Stimulated activated effector memory CD8-positive, alpha-beta T cell treated with anti-CD3 and anti-CD28 coated beads, Interleukin-12 subunit alpha, Interleukin-12 subunit beta, amount 100 ng/mL, for 72 hours (primary cell): Measurements from ENCODE around the gene FANK1.
A peak's percentile ranks its signal among the peaks of the same experiment; 100 is the strongest.
"Not testable (repeated sequence)": the region's sequence is repeated elsewhere in the genome, so short reads cannot be mapped to it uniquely, and the experiment has no call there.

Experiments
- ATAC-seq: fragments of 150-1000 bp; cut with Tn5 transposase; 2 replicates; pipeline ENCODE4 v1.10.0; 2021
- DNase-seq, 2 donors: peaks; one replicate each; pipeline ENCODE4 v3.0.0; 2021 to 2022; ENCODE audit warnings: low spot score in 2 of 2
- H3K27ac Mint-ChIP-seq: one replicate; pipeline ENCODE4 v1.8.0; 2022; ENCODE audit warnings: mild to moderate bottlenecking, mixed read lengths
- H3K36me3 Mint-ChIP-seq: one replicate; pipeline ENCODE4 v1.8.0; 2022; ENCODE audit warnings: mild to moderate bottlenecking, mixed read lengths
- H3K4me1 Mint-ChIP-seq: one replicate; pipeline ENCODE4 v1.8.0; 2022; ENCODE audit warnings: mixed read lengths
- H3K4me3 Mint-ChIP-seq: one replicate; pipeline ENCODE4 v1.8.0; 2022; ENCODE audit warnings: mild to moderate bottlenecking, mixed read lengths
- H3K9me3 Mint-ChIP-seq: one replicate; pipeline ENCODE4 v1.8.0; 2022; ENCODE audit warnings: mixed read lengths

Gene FANK1

GRCh38 chr10:126041117-126041516, 144.8 kb downstream of the FANK1 start:
- ATAC-seq = no peak
- Mint-ChIP-seq H3K36me3 (peaks cover 62% of the 10 kb centered on the region), H3K27ac (peak overlapping the region; percentile 98), H3K4me3 (no peak overlapping the region), H3K4me1 (peaks cover 22% of the 10 kb centered on the region), H3K9me3 (no peaks in the 10 kb centered on the region)
- DNase-seq = no peak

GRCh38 chr10:126041804-126042231, 145.5 kb downstream of the FANK1 start:
- Mint-ChIP-seq H3K9me3 (no peaks in the 10 kb centered on the region), H3K4me3 (peak overlapping the region; percentile 52), H3K36me3 (peaks cover 57% of the 10 kb centered on the region), H3K4me1 (peaks cover 22% of the 10 kb centered on the region), H3K27ac (peak overlapping the region; percentile 98)
- DNase-seq (peak; percentile 46 to 50), ATAC-seq (peak; percentile 97)

GRCh38 chr10:126042354-126042753, 146.0 kb downstream of the FANK1 start:
- ATAC-seq (peak; percentile 66), DNase-seq (no peak)
- H3K4me1 Mint-ChIP-seq = peaks cover 22% of the 10 kb centered on the region
- H3K4me3 Mint-ChIP-seq = peak overlapping the region; percentile 52
- no peaks in the 10 kb centered on the region for H3K9me3 Mint-ChIP-seq
- H3K27ac Mint-ChIP-seq = peak overlapping the region; percentile 98
- H3K36me3 Mint-ChIP-seq = peaks cover 52% of the 10 kb centered on the region

GRCh38 chr10:126042906-126043305, 146.5 kb downstream of the FANK1 start:
- Mint-ChIP-seq H3K4me3 (peak overlapping the region; percentile 52), H3K4me1 (peaks cover 22% of the 10 kb centered on the region), H3K9me3 (no peaks in the 10 kb centered on the region), H3K36me3 (peaks cover 47% of the 10 kb centered on the region), H3K27ac (peak overlapping the region; percentile 98)
- DNase-seq = no peak
- ATAC-seq = no peak

- Mint-ChIP-seq H3K36me3 (peaks cover 43% of the 10 kb centered on the region), H3K4me1 (peaks cover 22% of the 10 kb centered on the region), H3K27ac (peak overlapping the region; percentile 98), H3K9me3 (no peaks in the 10 kb centered on the region), H3K4me3 (no peak overlapping the region)
- DNase-seq (no peak), ATAC-seq (no peak)
Observed at GRCh38 chr10:126043389-126043788, 147.0 kb downstream of the FANK1 start.

- H3K4me1 Mint-ChIP-seq = peaks cover 20% of the 10 kb centered on the region
- no peak overlapping the region for H3K4me3 Mint-ChIP-seq
- H3K36me3 Mint-ChIP-seq = peaks cover 35% of the 10 kb centered on the region
- H3K27ac Mint-ChIP-seq = no peak overlapping the region
- DNase-seq = no peak
- no peak for ATAC-seq
- no peaks in the 10 kb centered on the region for H3K9me3 Mint-ChIP-seq
Observed at GRCh38 chr10:126045861-126046260, 149.5 kb downstream of the FANK1 start.

DNA sequence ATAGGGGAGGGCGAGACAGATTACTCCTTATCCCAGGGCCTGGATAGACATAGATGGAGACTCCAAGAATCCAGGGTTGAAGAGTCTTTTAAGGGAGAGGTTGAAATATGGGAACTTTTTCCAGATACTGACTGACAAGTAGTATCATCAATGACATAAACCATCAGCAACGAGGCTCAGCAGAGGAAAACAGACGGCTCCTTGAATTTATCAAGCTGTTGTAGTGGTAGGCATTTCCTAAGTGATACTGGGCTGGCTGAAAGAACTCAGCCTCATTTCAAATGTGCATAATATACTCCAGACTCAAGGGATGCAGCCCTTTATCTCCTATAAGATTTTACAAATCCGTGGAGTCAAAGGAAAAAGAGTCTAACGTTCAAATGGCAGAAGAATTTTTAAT, 150.5 kb downstream of the FANK1 start:
- Mint-ChIP-seq H3K4me3 (no peak overlapping the region), H3K27ac (no peak overlapping the region)
- DNase-seq = no peak

GRCh38 chr10:126047749-126048148, 151.4 kb downstream of the FANK1 start:
- H3K36me3 Mint-ChIP-seq = peaks cover 22% of the 10 kb centered on the region
- not testable (repeated sequence) for H3K4me3 Mint-ChIP-seq, ATAC-seq, H3K9me3 Mint-ChIP-seq, H3K27ac Mint-ChIP-seq, DNase-seq, H3K4me1 Mint-ChIP-seq

More for the DNA sequence above, 150.5 kb downstream of the FANK1 start:
- Mint-ChIP-seq H3K36me3 (peaks cover 25% of the 10 kb centered on the region), H3K9me3 (no peaks in the 10 kb centered on the region), H3K4me1 (peaks cover 11% of the 10 kb centered on the region)
- no peak for ATAC-seq

DNA sequence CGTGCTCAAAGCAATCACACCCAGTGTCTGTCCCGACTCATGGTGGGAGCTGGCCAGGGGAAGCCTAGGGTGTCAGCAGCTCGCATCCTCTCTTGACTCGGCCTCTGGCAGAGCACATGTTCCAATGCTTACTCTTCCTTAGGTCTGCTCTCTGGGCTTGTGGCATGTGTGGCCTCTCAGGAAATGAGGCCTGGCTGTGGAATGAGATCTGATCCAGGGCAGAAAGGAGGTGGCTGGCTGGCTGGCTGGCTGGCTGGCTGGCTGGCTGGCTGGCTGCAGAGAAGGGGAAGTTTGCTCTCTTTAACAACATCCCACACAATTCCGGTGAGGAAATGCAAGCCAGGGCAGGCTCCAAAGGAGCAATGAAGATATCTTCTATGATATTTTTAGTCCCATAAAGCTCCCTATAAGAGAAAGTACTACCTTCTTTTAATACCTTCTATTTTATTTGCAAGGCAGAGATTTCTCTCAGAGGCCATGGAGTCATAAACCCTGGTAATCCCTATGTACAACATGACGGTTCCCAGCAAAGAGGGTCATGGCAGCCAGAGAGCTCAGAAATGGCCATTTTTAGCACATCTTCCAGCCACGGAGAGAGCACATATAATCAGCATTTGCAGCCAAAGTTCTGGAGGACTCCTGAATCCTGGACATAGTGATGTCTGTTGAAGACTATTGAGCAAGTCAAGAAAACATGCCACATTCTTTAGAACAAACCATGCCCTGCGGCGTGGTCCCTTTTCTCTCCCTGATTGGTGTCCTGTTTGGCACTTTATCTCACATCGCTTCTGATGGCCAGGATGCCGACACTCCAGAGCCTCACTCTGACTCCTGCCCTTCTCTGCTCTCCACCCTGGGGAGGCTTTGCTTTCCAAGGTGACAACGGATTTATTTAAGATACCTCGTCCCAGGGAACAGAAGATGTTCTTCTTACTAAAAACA, 153.7 kb downstream of the FANK1 start:
- ATAC-seq (no peak), DNase-seq (no peak)
- H3K9me3 Mint-ChIP-seq = no peaks in the 10 kb centered on the region
- H3K36me3 Mint-ChIP-seq = peaks cover 12% of the 10 kb centered on the region
- no peaks in the 10 kb centered on the region for H3K4me1 Mint-ChIP-seq
- no peak overlapping the region for H3K27ac Mint-ChIP-seq
- H3K4me3 Mint-ChIP-seq = no peak overlapping the region

DNA sequence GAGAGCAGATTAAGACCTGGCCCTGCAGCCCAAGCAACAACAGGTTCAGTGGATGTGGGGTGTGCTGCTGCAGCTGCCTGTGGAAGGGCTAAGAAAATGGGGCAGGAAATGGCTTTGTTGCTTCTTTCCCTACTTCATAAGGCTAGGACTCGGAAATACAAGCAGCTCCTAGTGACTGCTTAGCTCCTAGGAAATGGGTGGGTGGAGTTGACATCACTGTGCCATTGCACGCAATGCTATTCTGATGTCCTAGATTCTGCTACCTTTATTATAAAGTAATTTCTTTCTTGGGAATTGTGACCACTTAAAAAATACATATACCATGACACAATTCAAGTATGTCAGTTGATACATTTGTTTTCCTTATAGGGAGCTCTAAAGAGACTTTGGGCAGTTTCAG, 155.8 kb downstream of the FANK1 start:
- no peaks in the 10 kb centered on the region for H3K4me1 Mint-ChIP-seq
- DNase-seq (no peak), ATAC-seq (no peak)
- H3K36me3 Mint-ChIP-seq = peaks cover 12% of the 10 kb centered on the region
- no peaks in the 10 kb centered on the region for H3K9me3 Mint-ChIP-seq
- no peak overlapping the region for H3K27ac Mint-ChIP-seq
- no peak overlapping the region for H3K4me3 Mint-ChIP-seq

DNA sequence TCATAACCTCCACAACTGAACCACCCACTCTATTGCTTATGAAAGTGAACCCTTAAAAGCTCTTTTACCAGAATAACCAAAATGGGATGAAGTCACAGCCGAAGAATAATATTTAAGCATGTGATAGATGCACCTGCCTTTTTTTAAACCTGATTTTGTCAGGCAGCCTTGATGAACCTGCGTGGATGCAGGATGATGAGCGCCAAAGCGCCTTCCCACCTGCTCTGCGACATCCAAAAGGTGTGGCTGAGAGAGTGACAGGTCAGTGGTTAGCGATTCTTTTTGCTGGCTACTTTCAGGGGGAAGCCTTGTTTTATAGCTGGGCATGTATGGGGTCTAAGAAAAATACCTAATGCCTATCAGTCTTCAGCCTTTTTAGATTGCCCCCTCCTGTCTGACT, 157.8 kb downstream of the FANK1 start:
- ATAC-seq = no peak

DNA sequence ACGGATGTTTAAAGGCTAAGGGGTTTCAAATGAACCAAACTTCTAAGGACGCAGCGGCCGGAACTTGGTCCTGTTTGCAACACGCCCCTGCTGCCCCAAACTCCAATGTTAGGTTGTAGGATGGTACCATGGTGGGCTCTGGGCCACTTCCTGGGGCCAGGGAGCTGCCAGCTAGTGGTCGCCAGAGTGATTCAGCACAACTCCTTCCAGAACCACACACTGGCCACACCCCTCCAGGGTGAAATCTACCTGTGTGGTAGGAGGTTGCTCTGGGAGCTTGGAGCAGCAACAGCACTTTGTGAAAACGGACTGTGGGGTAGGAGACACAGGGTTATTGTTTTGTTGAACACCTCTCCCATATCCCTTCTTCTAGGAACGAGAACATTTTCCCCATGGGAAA, 161.1 kb downstream of the FANK1 start:
- no peak overlapping the region for H3K27ac Mint-ChIP-seq
- no peak overlapping the region for H3K4me3 Mint-ChIP-seq
- H3K4me1 Mint-ChIP-seq = no peaks in the 10 kb centered on the region
- no peaks in the 10 kb centered on the region for H3K9me3 Mint-ChIP-seq
- ATAC-seq (no peak), DNase-seq (no peak)
- peaks cover 10% of the 10 kb centered on the region for H3K36me3 Mint-ChIP-seq

More for the DNA sequence above, 157.8 kb downstream of the FANK1 start:
- Mint-ChIP-seq H3K4me1 (no peaks in the 10 kb centered on the region), H3K36me3 (peaks cover 14% of the 10 kb centered on the region), H3K4me3 (no peak overlapping the region), H3K27ac (no peak overlapping the region), H3K9me3 (no peaks in the 10 kb centered on the region)
- no peak for DNase-seq

DNA sequence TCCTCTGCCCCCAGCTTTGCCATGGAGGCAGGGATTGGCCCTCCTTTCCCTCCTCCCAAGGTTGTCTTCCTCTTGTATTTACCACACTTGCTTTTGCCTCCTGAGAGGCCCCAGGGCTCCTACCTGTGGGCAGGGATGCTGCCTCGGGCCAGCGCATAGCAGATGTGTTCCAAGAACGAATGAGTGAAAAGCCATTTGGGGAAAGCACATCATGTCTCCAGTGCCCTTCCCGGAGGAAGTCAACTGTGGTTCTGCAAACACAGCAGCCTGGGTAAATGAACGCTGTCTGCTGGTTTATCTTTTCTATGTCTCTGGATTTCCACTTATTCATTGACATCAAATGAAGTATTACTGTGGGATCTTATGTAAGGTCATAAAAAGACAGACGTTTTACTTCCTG, 161.7 kb downstream of the FANK1 start:
- ATAC-seq (no peak), DNase-seq (no peak)
- Mint-ChIP-seq H3K27ac (no peak overlapping the region), H3K4me1 (no peaks in the 10 kb centered on the region), H3K9me3 (no peaks in the 10 kb centered on the region), H3K36me3 (peaks cover 8% of the 10 kb centered on the region), H3K4me3 (no peak overlapping the region)

DNA sequence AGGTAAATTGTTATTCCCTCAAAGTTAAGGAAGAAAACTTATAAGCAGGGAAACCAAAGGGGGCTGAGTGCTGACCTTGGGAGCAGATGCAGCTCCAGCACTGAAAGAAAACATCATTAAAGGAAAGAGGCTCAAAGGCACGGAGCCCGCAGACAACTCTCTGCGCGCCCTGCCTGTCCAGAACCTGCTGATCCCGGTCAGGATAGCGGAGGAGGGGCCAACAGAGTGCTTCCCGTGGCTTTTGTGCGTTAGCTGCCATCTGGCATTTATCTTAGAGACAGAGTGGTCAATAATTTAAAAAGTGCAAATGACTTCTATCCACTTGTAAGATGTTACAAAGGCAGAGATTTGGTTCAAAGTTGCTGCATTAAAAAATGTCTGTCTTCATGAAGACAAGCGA, 162.1 kb downstream of the FANK1 start:
- DNase-seq (no peak), ATAC-seq (no peak)
- no peaks in the 10 kb centered on the region for H3K4me1 Mint-ChIP-seq
- no peak overlapping the region for H3K4me3 Mint-ChIP-seq
- H3K27ac Mint-ChIP-seq = no peak overlapping the region
- H3K9me3 Mint-ChIP-seq = no peaks in the 10 kb centered on the region
- peaks cover 8% of the 10 kb centered on the region for H3K36me3 Mint-ChIP-seq
